Stimulated activated CD8-positive, alpha-beta memory T cell treated with anti-CD3 and anti-CD28 coated beads, Interleukin-2, amount 100 ng/mL, for 1 hour (primary cell): Measurements from ENCODE around the gene FKBP10.
"Not testable (repeated sequence)": the region's sequence is repeated elsewhere in the genome, so short reads cannot be mapped to it uniquely, and the experiment has no call there.

Source experiments
- DNase-seq, 2 donors: peaks; one replicate each; pipeline ENCODE4 v3.0.0-alpha.2; 2020; ENCODE audit warnings: low read depth in 2 of 2

FKBP10 gene, protein sequence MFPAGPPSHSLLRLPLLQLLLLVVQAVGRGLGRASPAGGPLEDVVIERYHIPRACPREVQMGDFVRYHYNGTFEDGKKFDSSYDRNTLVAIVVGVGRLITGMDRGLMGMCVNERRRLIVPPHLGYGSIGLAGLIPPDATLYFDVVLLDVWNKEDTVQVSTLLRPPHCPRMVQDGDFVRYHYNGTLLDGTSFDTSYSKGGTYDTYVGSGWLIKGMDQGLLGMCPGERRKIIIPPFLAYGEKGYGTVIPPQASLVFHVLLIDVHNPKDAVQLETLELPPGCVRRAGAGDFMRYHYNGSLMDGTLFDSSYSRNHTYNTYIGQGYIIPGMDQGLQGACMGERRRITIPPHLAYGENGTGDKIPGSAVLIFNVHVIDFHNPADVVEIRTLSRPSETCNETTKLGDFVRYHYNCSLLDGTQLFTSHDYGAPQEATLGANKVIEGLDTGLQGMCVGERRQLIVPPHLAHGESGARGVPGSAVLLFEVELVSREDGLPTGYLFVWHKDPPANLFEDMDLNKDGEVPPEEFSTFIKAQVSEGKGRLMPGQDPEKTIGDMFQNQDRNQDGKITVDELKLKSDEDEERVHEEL

DNA sequence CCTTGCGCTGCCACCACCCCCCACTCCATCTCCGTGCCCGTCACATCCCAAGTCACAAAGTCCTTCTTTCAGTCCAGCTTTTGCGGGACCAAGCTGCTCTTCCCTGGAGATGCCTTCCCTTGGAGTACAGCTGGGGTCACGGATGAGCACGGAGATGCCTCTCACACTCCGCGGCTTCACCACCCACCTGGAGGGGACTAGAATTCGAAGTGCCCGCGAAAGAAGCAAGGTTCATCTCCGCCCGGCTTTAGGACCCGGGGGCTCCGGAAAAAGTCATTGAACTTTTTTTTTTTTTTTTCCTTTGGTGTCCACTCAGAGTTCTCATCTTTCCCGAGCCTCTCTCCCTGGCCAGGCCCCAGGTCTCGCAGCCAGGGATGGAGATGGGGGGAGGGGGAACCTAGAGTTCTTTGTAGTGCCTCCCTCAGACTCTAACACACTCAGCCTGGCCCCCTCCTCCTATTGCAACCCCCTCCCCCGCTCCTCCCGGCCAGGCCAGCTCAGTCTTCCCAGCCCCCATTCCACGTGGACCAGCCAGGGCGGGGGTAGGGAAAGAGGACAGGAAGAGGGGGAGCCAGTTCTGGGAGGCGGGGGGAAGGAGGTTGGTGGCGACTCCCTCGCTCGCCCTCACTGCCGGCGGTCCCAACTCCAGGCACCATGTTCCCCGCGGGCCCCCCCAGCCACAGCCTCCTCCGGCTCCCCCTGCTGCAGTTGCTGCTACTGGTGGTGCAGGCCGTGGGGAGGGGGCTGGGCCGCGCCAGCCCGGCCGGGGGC, at the start of gene FKBP10:
Gene FKBP10 (plus strand): TSS at position 624 of the 771 bp plus-strand sequence. CDS start 31 bp downstream, at position 655.
- DNase-seq = no peak

DNA sequence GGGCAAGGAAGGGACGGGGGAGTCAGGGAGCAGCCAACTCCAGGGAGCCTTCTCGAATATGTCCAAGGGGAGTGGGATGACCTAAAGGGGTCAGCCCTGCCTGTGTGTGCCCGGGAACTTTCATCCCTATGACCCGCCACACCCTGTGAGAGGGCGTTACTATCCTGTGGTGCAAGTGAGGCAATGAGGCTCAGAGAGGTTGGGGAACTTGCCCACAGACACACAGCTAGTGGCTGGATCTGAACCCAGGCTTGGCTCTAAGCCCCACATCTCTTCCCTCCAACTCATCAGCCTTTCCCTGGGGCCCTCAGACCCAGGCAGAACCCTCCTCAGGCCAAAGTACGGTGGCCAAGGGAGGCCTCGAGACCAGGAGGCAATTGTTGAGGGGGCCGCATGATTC, 49.5 kb upstream of the FKBP10 start:
- DNase-seq = no peak

DNA sequence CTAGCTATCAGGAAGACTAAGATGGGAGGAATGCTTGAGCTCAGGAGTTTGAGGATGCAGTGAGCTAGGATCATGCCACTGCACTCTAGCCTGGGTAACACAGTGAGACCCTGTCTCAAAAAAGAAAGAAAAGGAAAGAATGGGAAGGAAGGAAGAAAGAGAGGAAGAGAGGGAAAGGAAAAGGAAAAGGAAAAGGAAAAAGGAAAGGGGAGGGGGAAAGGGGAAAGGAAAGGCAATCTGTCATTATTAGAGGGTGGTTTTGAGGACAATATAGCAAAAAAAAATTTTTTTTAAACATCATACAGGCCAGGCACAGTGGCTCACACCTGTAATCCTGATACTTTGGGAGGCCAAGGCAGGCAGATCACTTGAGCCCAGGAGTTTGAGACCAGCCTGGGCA, 46.7 kb upstream of the FKBP10 start:
- DNase-seq = no peak

DNA sequence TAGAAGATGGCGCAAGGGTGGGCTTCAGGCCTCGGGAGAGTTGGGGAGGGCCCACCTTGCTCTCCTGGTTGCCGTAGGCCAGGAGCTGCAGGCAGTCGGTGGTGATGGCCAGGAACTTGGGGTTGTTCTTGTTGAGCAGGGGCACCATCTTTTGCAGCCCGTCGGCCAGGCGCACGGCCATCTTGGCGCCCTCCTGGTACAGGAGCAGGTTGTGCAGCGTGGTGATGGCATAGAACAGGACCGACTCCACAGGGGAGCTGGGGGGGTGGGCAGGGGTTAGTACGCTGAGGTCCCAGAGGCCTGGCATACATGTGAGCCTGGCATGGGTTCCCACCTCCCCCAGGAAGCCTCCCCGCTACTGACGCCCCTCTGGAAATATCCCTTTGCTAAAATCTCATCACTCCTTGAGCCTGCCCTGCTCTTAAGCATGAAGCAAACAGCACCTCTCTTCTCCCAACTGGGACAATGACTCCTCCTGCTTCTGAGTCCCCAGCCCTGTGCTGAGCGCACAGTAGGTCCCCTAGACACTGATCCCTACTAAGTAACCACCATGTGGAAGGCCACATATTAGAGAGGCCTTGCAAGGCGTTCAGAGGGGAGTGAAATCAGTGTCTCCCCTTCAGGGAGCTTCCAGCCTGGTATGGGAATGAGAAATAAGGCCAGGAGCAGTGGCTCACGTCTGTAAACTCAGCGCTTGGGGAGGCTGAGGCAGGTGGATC, 45.3 kb upstream of the FKBP10 start:
- no peak for DNase-seq

DNA sequence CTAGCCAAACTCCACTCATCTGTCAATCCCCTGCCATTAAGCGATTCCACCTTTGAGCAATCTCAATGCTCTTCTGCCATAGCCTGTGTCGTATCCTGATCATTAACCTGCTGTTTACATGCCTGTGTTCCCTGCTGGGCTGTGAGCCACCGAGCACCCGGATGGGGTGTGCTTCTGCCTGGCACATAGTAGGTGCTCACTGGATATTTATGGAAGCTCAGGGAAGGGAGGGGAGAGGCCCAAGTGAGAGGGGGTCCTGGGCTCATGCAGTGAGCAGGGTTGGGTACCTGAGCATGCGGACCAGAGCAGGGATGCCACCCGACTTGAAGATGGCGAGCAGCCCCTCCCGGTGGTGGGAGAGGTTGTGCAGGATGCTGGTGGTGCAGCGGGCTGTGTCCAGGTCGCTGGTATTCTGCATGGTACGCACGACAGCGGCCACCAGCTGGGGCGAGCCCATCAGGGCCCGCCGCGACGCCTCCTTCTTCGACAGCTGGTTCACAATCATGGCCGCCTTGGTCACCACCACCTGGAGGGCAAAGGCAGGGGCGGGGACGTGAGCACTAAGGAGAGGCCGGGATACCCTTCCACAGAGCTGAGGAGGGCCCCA, 44.0 kb upstream of the FKBP10 start:
- DNase-seq = no peak

DNA sequence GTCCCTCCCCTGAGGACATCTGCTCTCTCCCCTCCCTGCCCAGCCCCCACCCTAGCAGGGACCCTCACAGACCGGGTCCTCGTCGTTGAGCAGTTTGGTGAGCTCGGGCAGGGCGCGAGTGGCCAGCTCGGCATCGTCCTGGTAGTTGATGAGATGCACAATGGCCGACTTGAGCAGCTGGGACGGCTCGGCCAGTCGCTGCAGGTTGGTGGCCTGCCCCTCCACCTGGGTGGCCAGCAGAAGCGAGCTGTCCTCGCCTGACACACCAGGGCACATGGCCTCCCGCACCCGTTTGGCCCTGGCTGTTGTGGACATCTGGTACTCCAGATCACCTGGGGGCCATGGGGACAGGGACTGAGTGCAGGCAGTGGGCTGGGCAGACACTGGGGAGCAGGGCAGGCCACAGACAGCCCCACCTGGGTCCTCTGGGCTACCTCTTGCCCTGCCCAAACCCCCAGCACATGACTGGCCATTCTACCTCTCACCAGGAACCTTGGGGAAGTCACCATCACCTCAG, 43.4 kb upstream of the FKBP10 start:
- DNase-seq = no peak

DNA sequence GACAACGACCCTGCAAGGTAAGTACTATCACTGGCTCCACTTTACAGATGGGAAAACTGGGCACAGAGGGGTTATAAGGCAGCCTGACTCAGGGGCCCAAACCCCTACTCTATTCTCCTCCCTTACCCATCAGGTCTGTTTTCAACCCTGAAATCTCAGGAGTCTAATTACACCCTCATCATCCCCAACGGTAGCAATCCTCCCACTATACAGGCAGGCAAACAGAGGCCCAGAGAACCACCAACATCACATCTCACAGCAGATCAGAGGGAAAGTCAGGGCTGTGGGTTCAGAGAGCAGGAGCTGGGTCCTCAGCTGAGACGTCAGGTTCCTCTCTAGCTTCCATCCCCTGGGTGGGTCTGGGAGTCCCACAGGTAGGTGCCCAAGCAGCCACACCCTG, 42.8 kb upstream of the FKBP10 start:
- DNase-seq = no peak

DNA sequence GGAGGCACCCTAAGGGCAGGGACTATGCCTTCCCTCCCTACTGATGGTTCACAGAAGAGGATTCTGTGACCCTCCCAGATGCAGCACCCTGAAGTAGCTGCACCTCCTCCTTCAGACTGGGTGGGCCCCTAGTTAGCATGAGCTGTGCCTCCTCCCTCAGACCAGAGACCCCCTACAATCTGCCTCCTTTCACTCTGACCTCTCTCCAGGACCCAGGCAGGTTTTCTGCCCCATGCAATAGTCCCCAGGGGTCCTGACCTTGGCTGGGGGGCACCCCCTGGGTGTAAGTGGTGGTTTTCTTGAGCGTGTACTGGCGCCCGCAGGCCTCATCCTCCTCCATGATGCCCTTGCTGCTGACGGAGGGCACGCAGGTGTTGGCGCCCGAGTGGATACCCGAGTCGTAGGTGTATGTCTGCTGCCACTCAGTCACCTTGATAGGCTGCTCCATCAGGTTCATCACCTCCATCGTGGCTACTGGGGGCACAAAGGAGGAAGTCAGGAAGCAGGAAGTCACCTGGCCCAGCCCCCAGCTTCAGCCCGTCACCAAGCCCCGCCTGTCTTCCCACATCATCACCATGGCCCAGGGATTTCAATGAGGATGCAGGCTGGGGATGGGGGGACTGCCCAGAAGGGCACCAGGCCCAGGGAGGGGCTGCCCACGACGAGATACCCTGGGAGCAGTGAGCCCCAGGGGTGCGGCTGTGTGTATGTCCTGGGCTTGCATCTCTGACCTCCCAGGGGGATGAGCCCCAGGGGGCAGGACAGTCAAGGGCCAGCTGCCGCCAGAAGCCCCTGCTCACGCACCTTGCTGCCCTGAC, 41.2 kb upstream of the FKBP10 start:
- no peak for DNase-seq

DNA sequence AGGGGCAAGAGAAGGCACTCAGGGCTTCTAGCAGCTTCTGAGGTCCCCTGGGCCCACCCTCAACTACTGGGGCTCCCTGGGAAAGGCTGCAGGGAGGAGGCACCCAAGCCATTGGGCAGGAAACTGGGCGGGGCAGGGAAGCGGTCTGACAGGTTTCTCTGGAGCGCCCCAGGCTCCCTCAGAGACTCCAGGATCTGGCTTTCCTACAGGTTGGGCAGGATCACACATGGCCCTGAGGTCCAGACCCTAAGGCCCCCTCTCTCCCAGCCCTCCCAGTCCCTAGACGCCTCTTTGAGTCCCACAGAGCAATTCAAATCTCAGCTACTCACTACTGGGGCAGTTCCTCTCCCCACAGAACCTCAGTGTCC, 40.6 kb upstream of the FKBP10 start:
- no peak for DNase-seq

DNA sequence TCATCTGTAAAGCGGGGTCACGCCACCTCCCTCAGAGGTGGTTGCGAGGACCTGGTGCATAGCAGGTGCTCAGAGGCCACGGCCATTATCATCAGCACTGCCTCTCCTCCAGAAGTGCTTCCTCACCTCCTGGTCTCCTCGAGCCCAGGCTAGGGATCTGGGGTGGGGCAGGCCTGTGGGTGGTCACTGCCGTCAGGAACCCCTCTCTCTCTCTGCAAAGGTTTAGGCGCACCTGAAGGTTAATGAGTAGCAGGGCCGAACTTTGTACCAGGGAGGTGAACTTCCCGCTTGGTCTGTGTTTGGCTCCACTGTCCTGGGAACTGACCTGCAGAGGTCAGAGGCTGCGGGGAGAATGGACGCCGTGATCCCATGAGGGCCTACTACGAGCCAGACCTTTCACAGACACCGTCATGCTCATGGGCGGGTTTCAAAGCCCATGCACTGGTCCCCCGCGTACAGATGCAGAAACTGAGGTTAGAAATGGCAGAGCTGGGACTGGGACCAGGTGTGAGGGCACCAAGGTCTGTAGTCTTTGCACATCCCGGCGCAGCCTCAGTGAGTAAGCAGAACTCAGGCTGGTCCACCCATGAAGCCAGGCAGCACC, 40.1 kb upstream of the FKBP10 start:
- no peak for DNase-seq

DNA sequence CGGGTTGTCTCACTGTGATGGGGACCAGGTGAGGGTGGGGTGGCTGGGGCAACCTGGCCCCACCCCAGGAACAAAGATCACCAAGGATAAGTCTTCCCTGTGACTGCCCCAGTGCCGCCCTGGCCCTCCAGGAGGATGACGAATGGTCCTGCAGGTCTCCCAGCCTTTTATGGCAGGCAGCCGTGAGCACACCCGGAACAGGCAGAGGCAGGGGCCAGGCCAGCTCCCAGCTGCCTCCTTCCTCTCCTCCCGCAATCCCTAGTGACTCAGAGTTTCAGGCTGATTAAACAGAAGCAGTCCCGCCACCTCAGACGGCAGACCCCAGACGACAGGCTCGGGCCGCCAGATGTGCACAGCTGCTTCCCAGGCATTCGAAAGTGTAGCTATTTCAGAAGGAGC, 39.6 kb upstream of the FKBP10 start:
- no peak for DNase-seq

DNA sequence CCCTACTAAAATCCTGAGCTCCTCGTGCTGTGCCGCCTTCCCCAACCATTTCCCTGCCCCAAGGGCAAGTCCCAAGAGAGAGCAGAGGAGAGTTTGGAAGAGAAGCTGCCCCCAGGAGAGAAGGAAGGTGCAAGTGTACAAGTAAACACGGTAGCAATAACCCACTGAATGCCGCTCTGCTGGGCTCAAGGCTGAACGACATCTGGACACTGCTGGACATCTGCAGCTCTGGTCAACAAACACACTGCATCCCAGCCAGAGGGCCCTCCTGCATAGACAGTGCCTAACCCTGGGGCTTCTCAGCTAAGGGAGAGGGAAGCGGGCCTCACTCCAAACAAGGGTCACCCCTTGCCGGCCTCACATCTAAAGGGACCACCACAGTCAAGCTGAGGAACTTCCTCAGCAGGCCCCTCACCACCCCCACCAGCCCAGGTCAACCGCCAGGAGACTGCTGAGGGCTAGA, 39.0 kb upstream of the FKBP10 start:
- DNase-seq = no peak

DNA sequence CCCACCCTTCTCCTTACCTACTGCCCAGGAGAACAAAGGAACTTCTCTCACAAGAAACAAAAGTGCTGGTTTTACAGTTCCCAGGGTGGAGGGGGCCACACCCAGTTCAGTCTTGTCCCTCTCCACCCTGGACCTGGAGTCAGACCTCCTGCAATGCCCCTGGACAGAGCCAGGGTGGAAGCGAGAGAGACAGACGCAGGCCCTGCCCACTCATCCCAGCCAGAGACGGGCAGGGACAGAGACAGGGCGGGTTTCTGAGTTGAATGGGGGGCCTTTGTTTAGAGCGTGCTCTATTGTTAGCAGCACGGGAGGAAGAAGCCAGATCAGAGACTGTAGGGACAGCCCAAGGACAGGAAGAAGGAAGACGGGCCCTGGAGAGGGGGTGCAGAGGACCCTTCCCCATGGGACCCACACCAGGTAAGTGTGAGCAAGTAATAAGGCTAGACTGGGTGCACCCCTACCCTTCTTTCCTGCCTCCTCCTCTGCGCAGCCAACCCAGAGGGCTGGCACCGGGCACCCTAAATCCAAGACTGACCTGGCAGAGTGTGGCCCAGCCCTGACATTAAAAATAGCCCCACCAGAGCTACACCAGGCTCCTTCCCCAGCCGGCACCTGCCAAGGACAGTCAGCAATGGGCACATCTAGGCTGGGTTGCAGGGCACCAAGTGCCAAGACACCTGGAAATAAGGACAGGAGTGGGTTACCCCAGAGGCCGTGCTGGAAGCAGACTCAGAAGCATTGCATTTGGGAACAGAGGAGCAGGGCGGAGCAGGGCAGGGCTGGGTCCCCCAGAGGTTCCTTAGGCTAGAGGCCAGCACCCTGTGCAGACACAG, 37.2 kb upstream of the FKBP10 start:
- no peak for DNase-seq

DNA sequence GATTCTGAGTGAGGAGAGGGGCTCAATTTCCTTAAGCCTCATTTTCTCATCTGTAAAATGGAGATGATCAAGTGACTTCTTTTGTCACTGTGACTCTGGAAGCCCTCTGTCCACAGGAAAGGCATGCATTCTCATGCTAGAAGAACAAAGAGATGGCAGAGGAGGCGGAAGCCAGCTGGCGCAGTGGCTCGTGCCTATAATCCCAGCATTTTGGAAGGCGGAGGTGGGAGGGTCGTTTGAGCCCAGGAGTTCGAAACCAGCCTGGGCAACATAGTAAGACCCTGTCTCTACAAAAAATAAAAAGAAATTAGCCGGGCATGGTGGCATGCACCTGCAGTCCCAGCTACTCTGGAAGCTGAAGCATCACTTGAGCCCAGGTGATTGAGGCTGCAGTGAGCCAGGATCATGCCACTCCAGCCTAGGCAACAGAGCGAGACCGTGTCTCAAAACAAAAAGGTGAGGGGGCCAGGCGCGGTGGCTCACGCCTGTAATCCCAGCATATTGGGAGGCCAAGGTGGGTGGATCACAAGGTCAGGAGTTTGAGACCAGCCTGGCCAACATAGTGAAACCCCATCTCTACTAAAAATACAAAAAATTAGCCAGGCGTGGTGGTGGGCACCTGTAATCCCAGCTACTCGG, 36.4 kb upstream of the FKBP10 start:
- not testable (repeated sequence) for DNase-seq

DNA sequence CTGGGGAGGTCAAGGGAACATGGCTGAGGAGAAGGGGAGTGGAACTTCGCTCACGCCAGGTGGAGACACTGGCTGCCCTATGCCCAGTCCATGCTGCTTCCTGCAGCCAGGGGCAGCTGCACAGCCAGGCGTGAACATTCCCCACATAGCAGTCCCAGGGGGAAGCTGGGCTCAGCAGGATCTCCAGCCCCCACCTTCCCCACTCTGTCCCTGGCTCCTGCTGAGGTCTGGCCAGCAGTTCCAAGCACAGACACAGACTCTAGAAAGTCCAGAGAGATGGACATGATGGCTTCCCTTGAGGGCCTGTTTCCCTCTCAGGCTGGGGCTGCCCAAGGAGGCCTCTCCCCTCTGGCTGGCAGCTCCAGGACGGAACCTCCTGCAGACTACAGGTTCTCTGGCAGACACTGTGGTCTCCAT, 35.6 kb upstream of the FKBP10 start:
- no peak for DNase-seq

DNA sequence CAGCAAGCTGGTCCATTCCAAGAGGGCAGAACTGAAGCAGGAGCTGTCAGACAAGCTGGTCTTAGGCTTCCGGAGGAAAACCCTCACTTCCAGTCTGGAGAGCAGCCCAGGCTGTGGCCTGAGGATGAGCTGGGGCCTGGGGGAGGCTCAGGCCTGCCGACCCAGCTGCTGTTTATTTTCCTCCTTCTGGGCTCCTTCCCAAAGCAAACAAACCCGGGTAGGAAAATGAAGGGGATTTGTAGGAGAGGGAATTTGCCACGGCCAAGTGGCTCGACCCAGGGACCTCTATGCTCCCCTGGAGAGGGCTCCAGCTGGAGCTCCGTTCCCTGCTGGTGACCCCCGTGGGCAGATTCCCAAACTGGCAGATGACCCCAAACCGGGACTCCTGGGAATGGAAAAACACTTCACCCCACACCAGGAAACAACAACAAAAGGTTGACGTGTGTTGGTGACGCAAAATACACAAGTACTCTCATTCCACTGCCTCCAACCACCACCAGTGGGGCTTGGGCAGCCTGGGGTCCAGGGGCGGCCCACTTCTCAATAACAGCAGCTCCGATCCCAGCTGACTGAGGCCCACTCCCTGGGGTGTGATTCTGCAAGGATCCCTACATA, 35.1 kb upstream of the FKBP10 start:
- no peak for DNase-seq

DNA sequence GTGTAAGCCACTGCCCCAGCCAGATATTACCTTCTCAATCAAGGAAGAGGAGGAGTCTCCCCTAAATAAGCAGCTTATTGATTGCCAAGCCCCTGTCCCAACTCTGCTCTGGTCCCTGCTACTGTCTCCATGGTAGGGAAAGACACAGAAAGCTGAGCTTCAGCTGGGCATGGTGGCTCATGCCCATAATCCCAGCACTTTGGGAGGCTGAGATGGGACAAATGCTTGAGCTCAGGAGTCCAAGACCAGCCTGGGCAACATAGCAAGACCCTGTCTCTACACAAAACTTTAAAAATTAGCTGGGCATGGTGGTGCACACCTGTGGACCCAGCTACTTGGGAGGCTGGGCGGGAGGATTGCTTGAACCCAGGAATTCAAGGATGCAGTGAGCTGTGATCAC, 32.9 kb upstream of the FKBP10 start:
- DNase-seq = no peak

DNA sequence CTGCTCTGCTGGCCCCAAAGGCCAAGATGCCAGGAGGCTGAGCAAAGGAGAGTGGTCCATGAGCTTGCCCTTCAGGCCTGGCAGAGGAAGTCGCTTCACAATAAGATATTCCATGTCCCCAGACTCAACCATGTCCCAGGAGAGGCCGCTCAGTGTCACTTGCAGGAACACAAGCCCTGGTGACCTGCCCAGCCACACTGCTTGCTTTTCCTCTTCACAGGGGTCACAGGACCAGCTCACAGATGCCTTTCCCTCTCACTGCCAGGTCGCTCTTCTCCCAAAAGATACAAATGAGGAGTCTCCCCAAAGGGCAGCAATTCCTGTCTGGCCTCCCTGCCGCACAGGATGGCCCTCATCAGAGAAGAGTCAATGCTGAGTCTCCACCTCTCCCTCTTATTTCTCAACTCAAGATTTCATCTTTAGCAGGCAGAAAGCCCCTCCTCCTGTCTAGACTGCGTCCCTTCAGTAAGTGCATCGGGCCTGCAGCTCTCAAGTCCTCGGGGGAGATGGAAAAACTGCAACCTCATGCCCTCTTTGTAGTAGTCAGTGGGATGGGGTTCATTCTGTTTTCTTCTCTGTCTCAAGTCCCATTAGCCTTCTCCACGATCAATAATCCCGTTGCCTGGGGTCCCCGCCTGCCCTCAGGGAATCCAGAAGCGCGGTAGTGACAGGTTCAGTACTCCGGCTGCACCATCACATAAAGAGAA, 31.2 kb upstream of the FKBP10 start:
- no peak for DNase-seq
